HFFc6 (cell line): ENCODE measurements around the gene SAG. TPM values are rescaled to one million over a fixed set of nuclear protein-coding genes. Genes with fewer than 3 reads are reported as not detected.

ENCODE experiments used
- DNase-seq: peaks from one replicate; pipeline ENCODE4 v3.0.0-alpha.2; 2018
- H3K27ac Mint-ChIP-seq: 2 replicates; pipeline ENCODE4 v1.8.0; 2020; ENCODE audit warnings: mild to moderate bottlenecking, mixed read lengths
- H3K27me3 Mint-ChIP-seq: 2 replicates; pipeline ENCODE4 v1.8.0; 2021; ENCODE audit warnings: mild to moderate bottlenecking, moderate library complexity, mixed read lengths; ENCODE audit not compliant: insufficient read depth
- H3K36me3 Mint-ChIP-seq: 2 replicates; pipeline ENCODE4 v1.8.0; 2021; ENCODE audit warnings: low read depth, mixed read lengths
- H3K4me1 Mint-ChIP-seq: 2 replicates; pipeline ENCODE4 v1.8.0; 2020; ENCODE audit warnings: low read depth, mixed read lengths
- H3K4me3 Mint-ChIP-seq: 2 replicates; pipeline ENCODE4 v1.8.0; 2020; ENCODE audit warnings: mild to moderate bottlenecking, moderate library complexity, mixed read lengths
- H3K9me3 Mint-ChIP-seq: 2 replicates; pipeline ENCODE4 v1.8.0; 2020; ENCODE audit warnings: mild to moderate bottlenecking, mixed read lengths
- CTCF ChIP-seq: fragments of 200-600 bp; sonication (generic); IDR thresholded peaks from 2 replicates; pipeline ENCODE4 v1.5.0; 2021; ENCODE audit warnings: antibody characterized with exemption, mild to moderate bottlenecking
- total RNA-seq, 6 experiments: library from RNA; stranded (reverse); fragmentation: NEBNext Ultra II Directional; extraction: Animal tissue kit (Norgen Biotek cat#: 25700); gene quantifications; 2 replicates in 1 of 6; 3 replicates in 5 of 6; pipeline ENCODE4 v1.2.3, GENCODE V29; 2021

SAG gene
- total RNA-seq, 6 experiments from 2014 or later: not detected

- Mint-ChIP-seq H3K4me1 (no peaks in the 10 kb centered on the region), H3K9me3 (no peaks in the 10 kb centered on the region), H3K36me3 (peaks cover 52% of the 10 kb centered on the region), H3K27ac (no peak overlapping the region), H3K4me3 (no peak overlapping the region), H3K27me3 (peaks cover 1% of the 10 kb centered on the region; the same call in 1 of the 2 replicates)
- DNase-seq: no peak
- no peak for TF ChIP-seq CTCF
Measured at GRCh38 chr2:233262562-233262961, 45.1 kb upstream of the SAG start.

GRCh38 chr2:233263045-233263570 lies 44.5 kb upstream of the SAG start:
- H3K4me1 Mint-ChIP-seq: no peaks in the 10 kb centered on the region
- H3K36me3 Mint-ChIP-seq: peaks cover 50% of the 10 kb centered on the region
- no peak overlapping the region for H3K4me3 Mint-ChIP-seq
- no peak for DNase-seq
- H3K9me3 Mint-ChIP-seq: no peaks in the 10 kb centered on the region
- no peak for TF ChIP-seq CTCF
- no peak overlapping the region; the same call in 1 of the 2 replicates for H3K27ac Mint-ChIP-seq
- peaks cover 1% of the 10 kb centered on the region; the same call in 1 of the 2 replicates for H3K27me3 Mint-ChIP-seq

- no peaks in the 10 kb centered on the region for H3K9me3 Mint-ChIP-seq
- H3K4me3 Mint-ChIP-seq: no peak overlapping the region
- peaks cover 1% of the 10 kb centered on the region; the same call in 1 of the 2 replicates for H3K27me3 Mint-ChIP-seq
- no peaks in the 10 kb centered on the region for H3K4me1 Mint-ChIP-seq
- peaks cover 44% of the 10 kb centered on the region for H3K36me3 Mint-ChIP-seq
- no peak for TF ChIP-seq CTCF
- no peak for DNase-seq
- H3K27ac Mint-ChIP-seq: no peak overlapping the region
Measured at GRCh38 chr2:233264667-233265066, 42.9 kb upstream of the SAG start.

GRCh38 chr2:233265899-233266431 lies 41.7 kb upstream of the SAG start:
- Mint-ChIP-seq H3K27ac (no peak overlapping the region), H3K4me1 (no peaks in the 10 kb centered on the region), H3K9me3 (no peaks in the 10 kb centered on the region), H3K27me3 (peaks cover 1% of the 10 kb centered on the region; the same call in 1 of the 2 replicates), H3K4me3 (no peak overlapping the region), H3K36me3 (peaks cover 41% of the 10 kb centered on the region)
- no peak for DNase-seq
- TF ChIP-seq CTCF: no peak

GRCh38 chr2:233266481-233266880 lies 41.1 kb upstream of the SAG start:
- no peak overlapping the region for H3K4me3 Mint-ChIP-seq
- no peaks in the 10 kb centered on the region for H3K9me3 Mint-ChIP-seq
- no peaks in the 10 kb centered on the region for H3K4me1 Mint-ChIP-seq
- no peak for DNase-seq
- H3K27me3 Mint-ChIP-seq: peaks cover 1% of the 10 kb centered on the region; the same call in 1 of the 2 replicates
- no peak for TF ChIP-seq CTCF
- H3K27ac Mint-ChIP-seq: no peak overlapping the region
- H3K36me3 Mint-ChIP-seq: peaks cover 37% of the 10 kb centered on the region
